ENCODE measurements around the gene CCT7.

- TF ChIP-seq, protein P1, sequence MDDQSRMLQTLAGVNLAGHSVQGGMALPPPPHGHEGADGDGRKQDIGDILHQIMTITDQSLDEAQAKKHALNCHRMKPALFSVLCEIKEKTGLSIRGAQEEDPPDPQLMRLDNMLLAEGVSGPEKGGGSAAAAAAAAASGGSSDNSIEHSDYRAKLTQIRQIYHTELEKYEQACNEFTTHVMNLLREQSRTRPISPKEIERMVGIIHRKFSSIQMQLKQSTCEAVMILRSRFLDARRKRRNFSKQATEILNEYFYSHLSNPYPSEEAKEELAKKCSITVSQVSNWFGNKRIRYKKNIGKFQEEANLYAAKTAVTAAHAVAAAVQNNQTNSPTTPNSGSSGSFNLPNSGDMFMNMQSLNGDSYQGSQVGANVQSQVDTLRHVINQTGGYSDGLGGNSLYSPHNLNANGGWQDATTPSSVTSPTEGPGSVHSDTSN (CRISPR knock-in tag; IDR thresholded peaks at IDR 0.05): no peak
- no peak for TF ChIP-seq TRIM28 (IDR thresholded peaks at IDR 0.05; ENCODE audit: borderline replicate concordance, low read length)
- TF ChIP-seq REST (tag by site-specific recombination; IDR thresholded peaks at IDR 0.05): peak; percentile 85
- TF ChIP-seq, protein P2, sequence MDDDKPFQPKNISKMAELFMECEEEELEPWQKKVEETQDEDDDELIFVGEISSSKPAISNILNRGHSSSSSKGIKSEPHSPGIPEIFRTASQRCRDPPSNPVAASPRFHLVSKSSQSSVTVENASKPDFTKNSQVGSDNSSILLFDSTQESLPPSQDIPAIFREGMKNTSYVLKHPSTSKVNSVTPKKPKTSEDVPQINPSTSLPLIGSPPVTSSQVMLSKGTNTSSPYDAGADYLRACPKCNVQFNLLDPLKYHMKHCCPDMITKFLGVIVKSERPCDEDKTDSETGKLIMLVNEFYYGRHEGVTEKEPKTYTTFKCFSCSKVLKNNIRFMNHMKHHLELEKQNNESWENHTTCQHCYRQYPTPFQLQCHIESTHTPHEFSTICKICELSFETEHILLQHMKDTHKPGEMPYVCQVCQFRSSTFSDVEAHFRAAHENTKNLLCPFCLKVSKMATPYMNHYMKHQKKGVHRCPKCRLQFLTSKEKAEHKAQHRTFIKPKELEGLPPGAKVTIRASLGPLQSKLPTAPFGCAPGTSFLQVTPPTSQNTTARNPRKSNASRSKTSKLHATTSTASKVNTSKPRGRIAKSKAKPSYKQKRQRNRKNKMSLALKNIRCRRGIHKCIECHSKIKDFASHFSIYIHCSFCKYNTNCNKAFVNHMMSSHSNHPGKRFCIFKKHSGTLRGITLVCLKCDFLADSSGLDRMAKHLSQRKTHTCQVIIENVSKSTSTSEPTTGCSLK (tag by site-specific recombination; IDR thresholded peaks at IDR 0.05): no peak
- TF ChIP-seq YY1 (tag by site-specific recombination; IDR thresholded peaks at IDR 0.05): no peak
- TF ChIP-seq ZBTB49 (tag by site-specific recombination; IDR thresholded peaks at IDR 0.05; ENCODE audit: low read depth): no peak
- TF ChIP-seq, protein P3, sequence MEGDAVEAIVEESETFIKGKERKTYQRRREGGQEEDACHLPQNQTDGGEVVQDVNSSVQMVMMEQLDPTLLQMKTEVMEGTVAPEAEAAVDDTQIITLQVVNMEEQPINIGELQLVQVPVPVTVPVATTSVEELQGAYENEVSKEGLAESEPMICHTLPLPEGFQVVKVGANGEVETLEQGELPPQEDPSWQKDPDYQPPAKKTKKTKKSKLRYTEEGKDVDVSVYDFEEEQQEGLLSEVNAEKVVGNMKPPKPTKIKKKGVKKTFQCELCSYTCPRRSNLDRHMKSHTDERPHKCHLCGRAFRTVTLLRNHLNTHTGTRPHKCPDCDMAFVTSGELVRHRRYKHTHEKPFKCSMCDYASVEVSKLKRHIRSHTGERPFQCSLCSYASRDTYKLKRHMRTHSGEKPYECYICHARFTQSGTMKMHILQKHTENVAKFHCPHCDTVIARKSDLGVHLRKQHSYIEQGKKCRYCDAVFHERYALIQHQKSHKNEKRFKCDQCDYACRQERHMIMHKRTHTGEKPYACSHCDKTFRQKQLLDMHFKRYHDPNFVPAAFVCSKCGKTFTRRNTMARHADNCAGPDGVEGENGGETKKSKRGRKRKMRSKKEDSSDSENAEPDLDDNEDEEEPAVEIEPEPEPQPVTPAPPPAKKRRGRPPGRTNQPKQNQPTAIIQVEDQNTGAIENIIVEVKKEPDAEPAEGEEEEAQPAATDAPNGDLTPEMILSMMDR (tag by site-specific recombination; IDR thresholded peaks at IDR 0.05): no peak
- no peak for TF ChIP-seq ZNF133 (tag by site-specific recombination; IDR thresholded peaks at IDR 0.05)
- no peak for TF ChIP-seq ZNF335 (tag by site-specific recombination; conservative IDR thresholded peaks at IDR 0.05)
Observed at GRCh38 chr2:73279852-73280251, 45.7 kb downstream of the CCT7 start.

All from HEK293 (cell line).